MM.1S (cell line): ENCODE results near the gene SALL4.

Experiments used
- EZH2 ChIP-seq: fragments of 300-600 bp; sonication (generic); optimal IDR thresholded peaks from 2 replicates; pipeline ENCODE3; 2017; ENCODE audit warnings: low read depth, mild to moderate bottlenecking, antibody characterized with exemption, low read length, mixed read lengths
- EZH2phosphoT487 ChIP-seq: fragments of 300-600 bp; sonication (generic); IDR thresholded peaks from 2 replicates; pipeline ENCODE4 v1.6.1; 2018; ENCODE audit warnings: antibody characterized with exemption, low read length
- TF ChIP-seq, protein P1 (sequence below): fragments of 300-600 bp; sonication (generic); IDR thresholded peaks from 2 replicates; pipeline ENCODE4 v1.5.1; 2016; ENCODE audit warnings: antibody characterized with exemption, low read length, mixed read lengths

DNA sequence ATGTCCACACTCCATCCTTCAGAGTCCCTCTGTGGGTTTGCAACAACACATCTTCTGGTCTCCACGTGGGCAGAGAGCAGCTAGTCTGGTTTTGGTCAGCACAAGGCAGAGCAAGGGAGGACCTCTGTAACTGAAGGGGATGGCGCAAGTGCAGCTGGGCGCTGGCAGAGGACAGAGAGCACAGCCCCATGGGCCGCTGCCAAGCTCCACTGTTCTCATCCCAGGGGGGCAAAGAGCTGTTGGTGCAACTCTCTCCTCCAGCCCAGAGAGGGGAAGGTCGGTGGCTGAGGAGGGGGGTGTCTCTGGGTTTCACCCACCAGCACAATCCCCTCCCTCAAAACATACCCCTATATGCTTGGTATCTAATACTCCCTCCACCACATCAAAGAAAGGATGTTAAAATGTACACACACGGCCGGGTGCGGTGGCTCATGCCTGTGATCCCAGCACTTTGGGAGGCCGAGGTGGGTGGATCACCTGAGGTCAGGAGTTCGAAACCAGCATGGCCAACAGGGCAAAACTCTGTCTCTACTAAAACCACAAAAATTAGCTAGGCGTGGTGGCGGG, 43.3 kb downstream of the SALL4 start:
- TF ChIP-seq, protein P1, sequence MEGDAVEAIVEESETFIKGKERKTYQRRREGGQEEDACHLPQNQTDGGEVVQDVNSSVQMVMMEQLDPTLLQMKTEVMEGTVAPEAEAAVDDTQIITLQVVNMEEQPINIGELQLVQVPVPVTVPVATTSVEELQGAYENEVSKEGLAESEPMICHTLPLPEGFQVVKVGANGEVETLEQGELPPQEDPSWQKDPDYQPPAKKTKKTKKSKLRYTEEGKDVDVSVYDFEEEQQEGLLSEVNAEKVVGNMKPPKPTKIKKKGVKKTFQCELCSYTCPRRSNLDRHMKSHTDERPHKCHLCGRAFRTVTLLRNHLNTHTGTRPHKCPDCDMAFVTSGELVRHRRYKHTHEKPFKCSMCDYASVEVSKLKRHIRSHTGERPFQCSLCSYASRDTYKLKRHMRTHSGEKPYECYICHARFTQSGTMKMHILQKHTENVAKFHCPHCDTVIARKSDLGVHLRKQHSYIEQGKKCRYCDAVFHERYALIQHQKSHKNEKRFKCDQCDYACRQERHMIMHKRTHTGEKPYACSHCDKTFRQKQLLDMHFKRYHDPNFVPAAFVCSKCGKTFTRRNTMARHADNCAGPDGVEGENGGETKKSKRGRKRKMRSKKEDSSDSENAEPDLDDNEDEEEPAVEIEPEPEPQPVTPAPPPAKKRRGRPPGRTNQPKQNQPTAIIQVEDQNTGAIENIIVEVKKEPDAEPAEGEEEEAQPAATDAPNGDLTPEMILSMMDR: no peak
- no peak for TF ChIP-seq EZH2phosphoT487
- TF ChIP-seq EZH2: no peak
